Inferior parietal cortex (tissue), 1 donor: ENCODE results near the gene PNMA6F.
"Not testable (repeated sequence)": the region's sequence is repeated elsewhere in the genome, so short reads cannot be mapped to it uniquely, and the experiment has no call there.

Source experiments
- DNase-seq: peaks from one replicate; pipeline ENCODE4 v3.0.0-alpha.2; 2016; ENCODE audit errors: extremely low spot score

The PNMA6F gene

DNA sequence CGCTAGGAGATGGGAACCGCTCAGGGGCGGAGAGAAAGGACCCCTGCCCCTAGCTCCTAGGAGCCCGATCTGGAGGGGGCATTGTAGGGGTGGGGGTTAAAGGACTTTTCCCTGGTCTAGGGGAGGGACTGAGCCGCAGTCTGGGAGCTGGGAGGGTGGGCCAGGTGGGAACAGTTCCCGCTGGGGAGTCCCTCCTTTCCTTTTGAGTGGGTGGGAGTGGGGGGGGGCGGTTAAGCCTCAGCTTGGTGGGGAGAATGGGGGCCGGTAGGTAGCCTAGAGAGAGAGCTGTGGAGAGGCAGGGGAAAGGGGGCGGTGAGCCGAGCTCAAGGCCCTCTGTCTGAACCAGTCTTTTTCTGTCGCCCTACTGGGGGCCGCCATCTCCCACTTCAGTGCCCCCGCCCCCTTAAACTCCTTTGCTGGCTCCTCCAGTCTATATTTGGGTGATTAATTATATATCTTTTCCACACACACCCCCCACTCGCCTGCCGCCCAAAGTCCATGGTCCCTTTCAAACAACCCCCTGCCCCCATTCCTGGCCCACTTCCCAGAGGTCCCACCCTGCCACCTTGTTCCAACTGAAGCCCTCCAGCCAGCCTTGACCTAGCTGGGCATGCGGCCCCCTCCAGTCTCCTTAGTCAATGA, 13.2 kb upstream of the PNMA6F start:
- no peak for DNase-seq

DNA sequence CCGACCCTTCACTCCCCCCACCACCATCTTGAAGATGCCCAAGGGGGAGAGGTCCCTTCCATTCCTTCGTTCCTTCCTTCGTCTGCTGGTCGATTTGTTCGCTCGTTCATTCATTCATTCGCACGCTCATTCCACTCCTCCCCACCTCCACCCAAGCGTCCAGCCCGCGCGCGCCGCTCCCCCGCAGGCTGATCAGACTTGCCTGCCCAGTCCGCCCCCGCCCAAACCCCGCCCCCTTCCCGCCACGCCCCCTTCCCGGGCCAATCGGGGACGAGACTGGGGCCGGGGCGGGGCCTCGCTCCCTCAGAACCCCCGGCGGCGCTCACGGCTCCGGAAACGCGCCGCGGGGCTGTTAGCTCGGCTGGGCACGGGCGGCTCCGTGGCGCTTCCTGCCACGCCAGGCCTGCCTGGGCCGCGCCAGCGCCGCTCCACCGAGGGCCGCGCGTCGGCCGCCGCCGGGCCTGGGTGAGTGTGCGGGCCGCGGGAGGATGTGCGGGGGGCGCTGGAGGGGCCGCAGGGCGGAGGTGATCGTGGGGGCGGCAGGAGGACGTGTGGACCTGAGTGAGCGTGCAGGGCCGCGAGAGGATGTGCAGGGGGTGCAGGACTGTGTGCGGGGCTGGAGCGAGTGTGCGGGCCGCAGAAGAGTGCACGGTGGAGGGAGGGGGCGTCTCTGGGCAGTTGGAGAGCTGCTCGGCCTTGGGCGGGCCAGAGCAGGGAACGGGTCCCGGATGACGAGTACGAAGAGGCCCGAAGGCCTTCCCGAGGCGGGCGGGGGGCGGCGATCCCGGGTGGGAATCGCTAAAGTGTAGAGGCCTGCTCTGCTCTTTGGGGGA, 12.5 kb upstream of the PNMA6F start, which contains the start of gene ZNF275:
Gene ZNF275 (plus strand): TSS at position 333 of the 833 bp plus-strand sequence. CDS start 2,527 bp downstream, outside the sequence.
- DNase-seq, result peak; percentile 64

DNA sequence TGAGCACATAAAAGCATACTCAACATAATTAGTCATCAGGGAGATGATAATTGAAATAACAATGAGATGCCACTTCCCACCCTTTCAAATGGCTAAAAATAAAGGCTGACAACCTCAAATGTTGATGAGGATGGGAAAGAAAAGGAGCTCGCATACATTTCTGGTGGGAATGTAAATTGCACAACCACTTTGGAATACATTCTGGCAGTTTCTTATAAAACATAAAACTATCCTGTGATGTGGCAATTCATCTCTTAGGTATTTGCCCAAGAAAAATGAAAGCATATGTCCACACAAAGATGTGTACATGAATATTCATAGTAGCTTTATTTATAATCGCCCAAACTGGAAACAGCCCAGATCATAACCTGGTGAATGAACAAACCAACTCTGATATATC, 11.7 kb upstream of the PNMA6F start:
- peak; percentile 1 for DNase-seq

DNA sequence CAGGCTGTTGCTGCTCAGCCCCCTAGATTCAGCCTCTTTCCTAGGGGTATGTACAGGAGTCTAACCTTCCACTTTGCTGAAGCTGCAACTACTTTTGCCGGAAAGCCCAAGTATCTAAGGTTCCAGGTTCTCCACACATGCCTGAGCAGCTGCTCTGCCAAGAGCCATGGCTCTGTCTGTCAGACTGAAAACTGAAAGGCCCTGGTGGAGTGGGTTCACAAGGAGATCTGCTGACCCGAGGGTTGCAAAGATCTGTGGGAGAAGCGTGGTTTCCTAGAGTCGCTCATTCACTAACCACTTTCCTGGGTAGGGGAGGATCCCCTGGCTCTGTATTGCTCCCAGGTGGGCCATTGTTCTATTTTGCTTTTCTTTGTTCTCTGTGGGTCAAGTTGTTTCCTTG, 6.0 kb upstream of the PNMA6F start:
- DNase-seq, result no peak

DNA sequence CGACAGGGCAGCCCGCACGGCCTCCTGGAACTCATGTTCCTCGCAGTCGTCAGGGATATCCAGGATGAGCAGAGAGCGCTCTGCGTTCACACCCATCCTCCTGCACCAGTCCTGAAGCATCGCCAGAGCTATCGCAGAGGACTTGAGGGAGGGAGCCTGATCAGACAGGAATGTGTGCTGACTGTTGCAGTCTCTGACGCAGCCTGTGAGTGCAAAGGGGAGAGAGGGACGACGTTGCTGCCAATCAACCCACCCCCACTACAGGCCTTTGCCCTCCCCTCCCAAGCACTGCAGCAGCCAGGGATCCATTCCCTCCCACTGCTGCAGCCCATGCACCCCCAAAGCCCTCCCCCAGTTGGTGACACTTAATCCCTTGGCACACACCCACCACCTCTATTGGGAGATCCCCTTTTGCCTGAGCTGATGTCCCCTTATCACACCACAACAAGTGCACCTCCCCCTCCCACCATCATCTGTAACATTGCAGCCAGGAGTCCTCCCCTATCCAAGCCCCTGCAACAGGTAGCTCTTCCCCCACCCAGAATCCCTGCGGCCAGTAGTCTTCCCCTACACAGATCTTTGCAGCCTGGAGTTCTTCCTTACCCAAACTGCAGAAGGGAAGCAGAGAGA, 897 bp downstream of the PNMA6F start:
- DNase-seq, result no peak

DNA sequence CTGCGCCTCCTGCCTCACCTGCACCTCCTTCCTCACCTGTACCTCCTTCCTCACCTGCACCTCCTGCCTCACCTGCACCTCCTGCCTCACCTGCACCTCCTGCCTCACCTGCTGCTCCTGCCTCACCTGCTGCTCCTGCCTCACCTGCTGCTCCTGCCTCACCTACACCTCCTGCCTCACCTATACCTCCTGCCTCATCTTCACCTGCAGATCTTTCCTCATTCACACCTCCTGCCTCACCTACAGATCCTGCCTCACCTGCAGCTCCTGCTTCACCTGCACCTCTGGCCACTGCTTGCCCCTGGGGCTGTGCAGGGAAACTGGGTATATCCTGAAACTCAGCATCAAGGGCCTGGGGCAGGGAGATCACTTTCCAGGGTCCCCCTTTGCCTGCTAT, 1.5 kb downstream of the PNMA6F start:
- DNase-seq, result not testable (repeated sequence)

DNA sequence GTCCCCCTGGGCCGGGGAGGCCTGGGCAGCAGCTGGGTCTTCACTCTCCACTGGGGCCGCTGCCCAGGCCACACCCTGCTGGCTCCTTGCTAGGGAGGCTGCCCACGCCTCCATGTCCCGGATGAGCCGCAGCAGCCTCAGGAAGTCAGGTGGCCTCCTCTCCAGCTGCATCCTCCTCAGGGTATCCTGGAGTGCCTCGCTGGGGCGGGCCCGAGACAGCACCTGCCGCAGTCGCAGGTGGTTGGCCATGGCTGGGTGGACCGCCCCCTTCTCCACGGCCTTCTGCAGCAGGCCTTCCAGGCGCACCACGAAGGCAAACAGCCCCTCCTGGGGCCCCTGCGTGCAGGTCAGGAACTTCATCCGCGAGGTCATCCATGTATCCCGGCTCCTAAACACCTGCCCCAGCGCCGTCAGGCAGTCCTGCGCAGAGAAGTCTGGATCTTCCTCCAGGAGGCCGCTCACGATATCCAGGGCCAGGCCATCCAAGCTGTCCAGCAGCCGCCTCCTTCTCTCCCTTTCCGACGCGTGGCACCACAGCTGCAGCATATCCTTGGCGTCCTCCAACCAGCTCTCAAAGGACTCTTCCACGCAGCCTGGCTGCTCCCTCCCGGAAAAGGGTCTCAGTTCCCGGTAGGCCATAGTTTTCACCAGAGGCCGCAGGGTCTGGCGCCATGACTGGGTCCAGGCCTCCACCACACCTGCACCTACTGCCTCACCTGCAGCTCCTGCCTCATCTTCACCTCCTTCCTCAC, 2.1 kb downstream of the PNMA6F start:
- DNase-seq, result no peak

DNA sequence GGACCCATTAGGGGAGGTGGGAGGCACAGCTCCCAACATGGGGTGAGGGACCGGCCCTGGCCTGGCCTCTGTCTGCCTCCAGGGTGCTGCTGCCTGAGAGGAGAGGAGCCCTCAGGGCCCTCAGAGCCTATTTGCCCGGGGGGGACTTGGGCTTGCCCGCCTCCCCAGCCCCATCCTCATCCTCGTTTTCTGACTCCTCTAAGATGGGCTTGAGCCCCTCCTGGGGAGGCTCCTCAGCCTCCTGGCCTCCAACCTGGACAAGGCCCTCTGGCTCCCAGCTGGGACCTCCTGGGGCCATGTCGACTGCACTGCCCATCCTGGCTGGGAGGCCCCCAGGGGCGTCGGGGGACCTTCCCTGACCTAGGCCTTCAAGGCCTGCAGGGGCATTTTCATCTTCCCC, 2.8 kb downstream of the PNMA6F start:
- no peak for DNase-seq

DNA sequence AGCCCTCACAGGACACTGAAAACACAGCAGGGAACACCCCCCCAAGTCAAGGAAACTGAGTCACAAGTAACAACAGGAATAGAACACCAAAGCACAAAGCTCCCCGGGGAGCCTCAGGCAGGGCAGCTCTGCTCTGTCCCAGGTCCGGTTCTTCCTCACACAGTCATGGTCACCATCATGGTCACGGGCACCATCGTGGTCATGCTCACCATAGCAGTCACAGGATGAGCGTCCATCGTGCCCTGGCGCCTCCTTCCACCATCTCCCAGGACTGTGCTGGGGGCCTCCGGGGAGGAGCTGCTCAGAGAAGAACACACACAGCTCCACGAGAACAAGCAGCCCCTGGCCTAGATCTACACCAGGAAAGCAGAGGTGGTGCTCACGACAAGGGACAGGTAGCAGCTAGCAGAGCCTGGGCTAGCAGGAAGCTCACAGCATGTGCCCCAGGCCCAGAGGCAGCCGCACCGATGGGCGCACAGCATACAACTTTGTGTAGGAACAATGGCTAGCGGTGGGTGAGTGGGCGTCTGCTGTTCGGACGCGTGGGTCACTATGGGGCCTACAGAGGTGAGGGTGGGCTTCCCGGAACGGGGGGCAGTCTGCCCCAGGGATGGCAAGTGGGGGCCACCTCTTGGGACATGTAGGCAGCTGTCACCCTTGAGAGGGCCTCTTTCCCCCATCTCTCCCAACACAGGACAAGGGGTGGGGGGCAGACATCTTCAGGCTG, 3.4 kb downstream of the PNMA6F start:
- DNase-seq, result no peak

DNA sequence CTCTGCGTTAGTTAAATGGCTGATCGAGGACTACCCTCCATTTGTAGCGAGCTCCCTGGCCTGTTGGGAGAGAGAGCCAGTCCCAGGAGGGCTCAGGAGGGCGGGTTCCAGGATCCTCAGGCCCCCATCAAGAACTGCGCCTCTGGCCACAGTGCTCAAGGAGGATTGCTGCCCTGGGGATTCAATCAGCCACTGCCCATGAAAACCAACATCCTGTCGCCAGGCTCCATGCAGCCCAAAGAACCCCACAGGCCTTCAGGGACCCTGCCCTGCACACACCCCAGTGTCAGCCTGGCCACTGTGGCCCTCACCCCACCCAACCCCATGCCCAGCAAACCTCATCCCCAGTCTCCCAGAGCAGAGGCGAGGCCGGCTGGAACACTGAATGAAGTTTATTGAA, 4.3 kb downstream of the PNMA6F start:
- no peak for DNase-seq

DNA sequence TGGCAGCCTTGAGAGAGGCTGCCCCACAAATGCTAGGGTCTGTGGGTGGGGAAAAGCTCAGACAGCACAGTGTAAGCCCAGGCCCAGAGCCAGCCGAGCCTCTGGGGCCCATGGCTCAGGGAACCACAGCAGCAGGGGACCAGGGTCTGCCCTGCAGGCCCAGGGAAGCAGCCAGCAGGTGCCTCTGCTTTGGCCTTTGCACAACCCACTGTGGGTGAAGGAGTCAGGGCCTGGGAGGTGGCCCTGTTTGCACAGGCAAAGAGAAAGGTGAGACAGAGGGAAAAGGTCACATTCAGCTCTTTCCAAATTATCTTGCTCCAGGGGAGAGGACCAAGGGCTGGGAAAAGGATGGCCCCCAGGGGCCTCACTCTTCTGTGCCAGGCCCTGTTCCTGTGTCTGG, 8.7 kb downstream of the PNMA6F start:
- no peak for DNase-seq

DNA sequence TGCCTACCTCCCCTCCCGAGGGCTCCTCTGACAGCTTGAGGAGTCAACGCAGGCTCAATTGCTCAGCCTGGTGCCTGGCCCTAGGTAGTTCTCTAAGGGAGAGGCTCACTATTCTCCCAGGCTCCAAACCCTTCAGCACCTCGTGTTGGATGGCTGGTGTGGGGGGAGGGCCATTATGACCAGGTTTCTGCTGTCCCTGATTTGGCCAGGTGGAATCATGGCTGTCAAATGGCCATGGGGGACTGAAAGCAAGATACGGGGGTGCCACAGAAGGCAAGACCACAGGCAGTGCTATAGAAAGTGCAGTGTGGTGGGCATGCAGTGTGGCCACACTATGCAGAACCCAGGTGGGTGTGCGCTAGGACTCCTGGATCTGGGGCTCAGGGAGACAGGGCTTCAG, 9.5 kb downstream of the PNMA6F start:
- no peak for DNase-seq

DNA sequence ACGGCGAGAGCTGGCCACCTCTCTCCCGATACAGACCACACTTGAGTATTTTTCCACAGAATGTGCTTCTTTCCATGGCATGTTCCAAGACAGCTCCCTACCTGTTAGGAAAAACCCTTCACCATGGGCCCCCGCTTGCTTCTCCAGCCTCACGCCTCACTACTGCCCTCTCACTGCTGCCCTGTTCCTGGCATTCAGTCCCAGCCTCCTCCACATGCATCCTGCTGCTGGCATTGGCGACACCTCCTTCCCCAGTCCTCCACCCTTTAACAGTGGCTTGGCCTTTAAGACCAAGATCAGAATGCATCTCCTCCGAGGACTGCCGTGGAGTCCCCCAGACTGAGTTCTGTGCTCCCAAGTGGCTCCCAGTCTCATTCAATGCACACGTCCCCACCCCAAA, 10.7 kb downstream of the PNMA6F start:
- DNase-seq, result no peak

DNA sequence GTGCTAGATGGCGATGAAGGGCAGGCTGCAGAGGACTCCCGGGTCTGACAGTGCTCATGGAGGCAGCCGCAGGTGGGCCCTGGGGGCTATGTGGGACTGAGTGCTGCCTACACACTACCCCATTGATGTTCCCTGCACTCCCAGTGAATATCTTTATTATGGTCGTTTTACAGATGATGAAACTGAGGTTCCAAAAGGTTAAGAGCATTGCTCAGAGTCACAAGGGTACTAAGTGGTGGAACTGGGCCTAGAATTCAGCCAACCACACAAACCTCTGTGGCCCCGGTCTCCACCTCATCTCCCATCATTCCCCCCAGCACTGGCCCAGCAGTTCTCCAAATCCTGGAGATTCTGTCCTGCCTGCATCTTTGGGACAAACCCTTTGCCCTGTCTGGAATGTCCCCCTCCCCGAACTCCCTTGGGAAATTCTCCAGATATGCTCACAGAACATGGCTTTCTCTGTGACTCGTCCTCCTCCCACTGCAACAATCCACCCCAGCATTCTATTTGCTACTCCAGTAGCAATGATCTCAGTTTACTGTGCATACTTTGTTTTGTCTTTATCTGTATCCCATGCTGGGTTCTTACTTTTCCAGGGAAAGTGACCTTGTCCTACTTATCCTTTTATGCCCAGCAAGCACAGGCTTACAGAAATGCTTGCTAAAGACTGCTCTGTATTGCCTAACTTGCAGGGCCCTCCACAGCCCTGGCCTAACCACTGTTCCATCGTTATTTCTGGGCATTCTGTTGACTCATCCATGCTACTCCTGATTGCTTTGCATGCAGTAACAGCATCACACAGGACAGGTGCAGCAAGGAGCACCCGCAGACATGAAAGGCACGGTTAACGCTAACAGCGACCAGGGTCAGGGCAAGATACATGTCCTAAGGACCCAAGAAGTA, 14.0 kb downstream of the PNMA6F start:
- no peak for DNase-seq

DNA sequence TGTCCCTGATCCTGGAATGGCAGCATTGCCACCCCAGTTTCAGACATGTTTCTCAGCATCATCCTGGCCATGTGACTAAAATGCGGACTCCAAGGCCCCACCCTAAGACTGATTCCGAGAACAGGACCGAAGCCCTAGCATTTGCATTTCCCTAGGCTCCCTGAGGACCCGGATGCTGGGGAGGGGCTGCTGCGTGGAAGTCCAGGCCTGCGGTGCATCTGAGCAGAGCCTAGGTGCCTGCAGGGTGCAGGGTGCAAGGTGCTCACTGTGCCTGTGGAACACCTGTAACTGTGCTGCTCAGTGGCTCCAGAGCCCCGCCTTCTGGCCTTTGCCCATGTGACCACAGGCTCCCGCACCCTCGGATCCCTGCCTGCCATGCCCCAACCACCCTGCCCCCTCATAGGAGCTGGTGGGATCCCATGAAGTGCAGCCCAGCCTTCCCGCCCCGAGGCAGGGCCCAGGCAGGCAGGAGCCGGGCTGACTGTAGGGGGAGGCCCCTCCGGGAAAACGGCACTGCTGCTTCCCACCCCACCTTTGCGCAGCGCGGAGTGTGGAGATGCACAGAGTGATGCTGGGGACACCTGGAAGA, 14.9 kb downstream of the PNMA6F start:
- no peak for DNase-seq

DNA sequence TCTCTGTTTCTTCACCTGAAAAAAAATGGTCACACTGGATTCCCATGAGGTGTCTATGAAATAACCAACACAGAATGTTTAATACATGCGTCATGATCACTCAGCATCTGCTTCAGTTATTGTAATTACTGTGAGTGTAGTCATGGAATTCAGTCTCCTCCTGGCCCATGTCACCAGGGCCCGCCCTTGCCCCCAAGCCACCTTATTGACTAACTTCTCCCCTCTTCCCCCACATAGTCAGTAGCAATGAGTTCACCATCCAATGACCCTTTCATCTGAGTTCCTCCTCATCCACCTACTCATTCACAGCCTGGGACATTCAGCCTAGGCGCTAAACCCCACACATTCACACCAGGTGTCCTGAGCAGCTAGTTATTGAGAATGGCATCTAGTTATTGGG, 15.6 kb downstream of the PNMA6F start:
- no peak for DNase-seq

DNA sequence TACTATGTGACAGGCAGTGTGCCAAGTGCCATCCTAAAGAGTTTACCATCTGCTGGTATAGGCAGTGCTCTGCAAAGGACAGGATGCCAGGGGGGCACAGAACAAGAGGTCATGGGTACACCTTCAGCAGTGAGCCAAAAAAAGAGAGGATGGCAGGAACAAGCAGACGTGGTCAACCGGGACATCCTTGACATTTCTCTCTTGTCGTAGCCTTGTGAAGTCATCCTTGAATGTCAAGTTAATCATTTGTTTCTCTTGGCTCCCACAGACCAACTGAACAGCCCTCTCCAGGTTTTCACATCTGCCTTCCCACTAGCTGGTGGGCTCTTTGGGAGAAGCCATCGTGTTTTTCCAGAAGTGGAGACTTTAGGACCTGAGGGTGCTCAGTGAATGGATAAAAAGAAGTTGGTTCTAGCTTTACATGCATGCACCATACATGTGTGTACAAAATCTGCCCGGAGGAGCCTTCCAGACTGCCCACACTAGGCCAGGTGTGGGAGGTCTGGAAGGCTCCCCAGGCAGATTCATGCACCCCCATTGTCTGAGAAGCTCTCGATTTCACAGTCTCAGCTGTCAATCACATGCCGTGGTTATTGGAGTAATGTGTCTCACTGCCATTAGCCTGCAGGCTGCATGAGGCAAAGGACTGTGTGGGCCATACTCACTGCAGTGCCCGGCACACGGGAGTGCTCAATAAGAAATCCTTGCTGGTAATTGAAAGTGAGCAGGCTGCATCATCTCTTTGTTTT, 16.4 kb downstream of the PNMA6F start:
- no peak for DNase-seq

DNA sequence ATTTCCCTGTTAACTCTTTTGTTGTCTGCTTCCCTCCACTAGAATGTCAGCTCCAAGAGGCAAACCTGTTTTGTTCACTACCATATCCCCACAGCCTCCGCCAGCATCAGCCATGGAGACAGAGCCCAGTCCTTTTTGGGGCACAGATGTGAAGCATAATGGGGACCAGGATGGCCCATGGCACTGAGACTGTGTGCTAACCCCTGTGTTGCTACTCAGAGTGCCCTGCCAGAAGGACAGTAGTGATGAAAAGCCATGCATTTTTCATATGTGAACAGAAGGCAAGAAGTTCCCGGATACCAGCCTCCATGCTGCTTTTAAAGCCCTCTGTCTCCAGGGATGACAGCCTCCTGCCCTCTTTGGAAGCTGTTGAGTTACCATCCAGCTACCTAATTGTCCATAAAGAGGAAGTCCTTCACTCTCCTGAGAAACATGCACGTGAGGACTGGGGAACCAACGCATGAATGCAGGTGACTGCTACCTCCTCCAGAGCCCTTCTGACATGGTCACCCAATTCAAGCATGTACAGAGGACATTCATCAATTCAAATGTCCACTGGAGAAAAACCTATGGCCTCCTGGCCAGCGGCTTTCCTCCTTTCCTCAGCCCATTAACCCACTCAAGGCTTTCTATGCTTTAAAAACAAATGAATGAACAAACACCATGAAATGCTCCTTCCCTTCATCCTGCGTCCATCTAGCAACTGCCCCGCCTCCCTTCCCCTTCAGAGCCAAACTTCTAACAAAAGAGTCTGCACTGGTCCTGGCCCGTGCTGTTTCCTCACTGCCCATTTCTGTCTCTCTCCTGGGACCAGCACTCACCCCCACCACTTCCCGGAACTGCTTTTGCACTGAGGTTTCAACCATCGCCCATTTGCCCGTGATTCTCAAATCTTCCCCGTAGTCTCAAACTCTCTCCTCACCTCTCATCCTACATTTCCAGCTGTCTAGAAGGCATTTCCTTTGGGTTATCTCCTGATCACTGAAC, 18.0 kb downstream of the PNMA6F start:
- DNase-seq, result no peak
